ENCODE results near the gene FGD2.

DNA sequence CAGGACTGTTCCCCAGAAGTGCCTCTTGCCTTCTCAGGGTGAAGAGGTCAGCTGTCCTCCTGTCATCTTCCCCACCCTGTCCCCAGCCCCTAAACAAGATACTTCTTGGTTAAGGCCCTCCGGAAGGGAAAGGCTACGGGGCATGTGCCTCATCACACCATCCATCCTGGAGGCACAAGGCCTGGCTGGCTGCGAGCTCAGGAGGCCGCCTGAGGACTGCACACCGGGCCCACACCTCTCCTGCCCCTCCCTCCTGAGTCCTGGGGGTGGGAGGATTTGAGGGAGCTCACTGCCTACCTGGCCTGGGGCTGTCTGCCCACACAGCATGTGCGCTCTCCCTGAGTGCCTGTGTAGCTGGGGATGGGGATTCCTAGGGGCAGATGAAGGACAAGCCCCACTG is 41.1 kb upstream of the FGD2 start:
- TF ChIP-seq SUZ12 (IDR thresholded peaks at IDR 0.05; ENCODE audit: unreplicated experiment) (no peak), NR2C1 (IDR thresholded peaks at IDR 0.05) (no peak), CREB1 (IDR thresholded peaks at IDR 0.05; ENCODE audit: low read depth) (no peak), ZNF24 (IDR thresholded peaks at IDR 0.05) (no peak), EZH2 (IDR thresholded peaks at IDR 0.05; ENCODE audit: borderline replicate concordance, control insufficient read depth, low read depth, low read length) (no peak), TAF1 (IDR thresholded peaks at IDR 0.05; ENCODE audit: borderline replicate concordance, low read depth, low read length) (no peak), ZNF274 (IDR thresholded peaks at IDR 0.05; ENCODE audit: insufficient read depth, insufficient read length) (no peak), POLR2AphosphoS5 (IDR thresholded peaks at IDR 0.05; ENCODE audit: low read length) (no peak)
